Prostate gland (tissue), 2 donors: ENCODE measurements around the gene TTLL4.

Experiments
- POLR2A ChIP-seq: fragments of 450-650 bp; IDR thresholded peaks from one replicate; pipeline ENCODE4 v1.6.1; 2016; ENCODE audit warnings: antibody characterized with exemption, mild to moderate bottlenecking
- POLR2AphosphoS5 ChIP-seq: sonication (generic); formaldehyde crosslinking; IDR thresholded peaks from one replicate; pipeline ENCODE4 v1.6.1; 2017; ENCODE audit warnings: antibody characterized with exemption
- TF ChIP-seq, protein P1 (sequence below), 4 experiments: fragments of 200-600 bp in 2 of 4; fragments of 450-650 bp in 2 of 4; sonication (generic) in 2 of 4; IDR thresholded peaks; 1 replicate in 3 of 4; 2 replicates in 1 of 4; pipeline ENCODE4 v1.5.1; 2016 to 2019; ENCODE audit warnings: antibody characterized with exemption in 4 of 4, mild to moderate bottlenecking in 2 of 4, moderate library complexity in 2 of 4

DNA sequence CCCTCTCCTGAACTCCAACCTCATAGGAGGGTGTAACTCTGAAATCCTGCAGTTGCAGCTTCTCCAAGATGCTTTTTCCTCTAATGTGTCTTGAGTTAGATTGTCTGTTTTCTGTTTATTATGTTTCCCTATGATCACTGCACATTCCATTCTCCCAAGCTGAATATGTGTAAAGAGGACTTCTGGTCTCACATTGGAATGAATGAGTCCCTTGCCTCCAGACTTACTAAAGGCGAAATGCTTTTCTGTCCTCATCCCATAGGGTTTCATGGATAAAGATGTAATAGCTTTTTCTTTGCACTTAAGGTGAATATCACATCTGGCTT, 35.8 kb downstream of the TTLL4 start:
- TF ChIP-seq, protein P1, sequence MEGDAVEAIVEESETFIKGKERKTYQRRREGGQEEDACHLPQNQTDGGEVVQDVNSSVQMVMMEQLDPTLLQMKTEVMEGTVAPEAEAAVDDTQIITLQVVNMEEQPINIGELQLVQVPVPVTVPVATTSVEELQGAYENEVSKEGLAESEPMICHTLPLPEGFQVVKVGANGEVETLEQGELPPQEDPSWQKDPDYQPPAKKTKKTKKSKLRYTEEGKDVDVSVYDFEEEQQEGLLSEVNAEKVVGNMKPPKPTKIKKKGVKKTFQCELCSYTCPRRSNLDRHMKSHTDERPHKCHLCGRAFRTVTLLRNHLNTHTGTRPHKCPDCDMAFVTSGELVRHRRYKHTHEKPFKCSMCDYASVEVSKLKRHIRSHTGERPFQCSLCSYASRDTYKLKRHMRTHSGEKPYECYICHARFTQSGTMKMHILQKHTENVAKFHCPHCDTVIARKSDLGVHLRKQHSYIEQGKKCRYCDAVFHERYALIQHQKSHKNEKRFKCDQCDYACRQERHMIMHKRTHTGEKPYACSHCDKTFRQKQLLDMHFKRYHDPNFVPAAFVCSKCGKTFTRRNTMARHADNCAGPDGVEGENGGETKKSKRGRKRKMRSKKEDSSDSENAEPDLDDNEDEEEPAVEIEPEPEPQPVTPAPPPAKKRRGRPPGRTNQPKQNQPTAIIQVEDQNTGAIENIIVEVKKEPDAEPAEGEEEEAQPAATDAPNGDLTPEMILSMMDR (IDR thresholded peaks at IDR 0.05), result no peak
- TF ChIP-seq POLR2A, result no peak
- no peak for TF ChIP-seq POLR2AphosphoS5
